ENCODE measurements around the gene CSRNP3.
A peak's percentile ranks its signal among the peaks of the same experiment; 100 is the strongest.

Gene CSRNP3

DNA sequence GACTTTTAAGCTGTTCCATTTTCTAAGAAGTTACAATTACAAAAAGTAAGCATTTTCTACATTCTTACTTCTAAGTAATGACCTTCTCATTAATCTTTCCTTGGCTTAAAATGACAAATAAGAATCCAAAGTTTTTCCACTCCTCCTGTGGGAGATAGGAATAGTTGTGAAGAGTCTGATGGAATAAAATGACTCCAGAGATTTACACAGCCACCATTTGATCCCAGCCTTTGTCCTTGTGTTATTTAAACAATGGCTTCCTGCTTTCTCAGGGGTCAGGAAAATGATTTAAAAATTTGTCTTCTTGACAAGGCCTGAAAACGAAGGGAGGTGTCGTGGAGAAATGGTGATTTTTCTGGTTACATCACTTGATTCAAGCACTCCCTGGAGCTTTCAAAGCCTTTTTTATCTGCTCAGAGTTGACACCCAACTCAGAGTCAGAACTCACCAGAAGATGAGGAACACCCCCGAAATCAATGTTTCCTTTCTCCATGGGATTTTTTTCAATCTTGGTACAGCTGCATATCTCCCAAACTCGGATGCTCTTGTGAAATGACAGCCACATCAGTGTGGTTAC lies 218.0 kb downstream of the CSRNP3 start:
- ChIA-PET POLR2A (ENCODE audit: low non-redundant PET) (interaction anchor here (0.6 kb wide), 1 partner anchor 1811 kb away, joined by 5 read pairs; no protein-coding TSS in a partner anchor), CTCF (interaction anchor here (0.6 to 0.7 kb wide), 2 partner anchors 11 to 19 kb away, joined by 3 to 4 read pairs; no protein-coding TSS in a partner anchor)
- no peak for DNase-seq (ENCODE audit: low spot score)
- H3K27ac ChIP-seq = no peak overlapping the region
- TF ChIP-seq, protein P1, sequence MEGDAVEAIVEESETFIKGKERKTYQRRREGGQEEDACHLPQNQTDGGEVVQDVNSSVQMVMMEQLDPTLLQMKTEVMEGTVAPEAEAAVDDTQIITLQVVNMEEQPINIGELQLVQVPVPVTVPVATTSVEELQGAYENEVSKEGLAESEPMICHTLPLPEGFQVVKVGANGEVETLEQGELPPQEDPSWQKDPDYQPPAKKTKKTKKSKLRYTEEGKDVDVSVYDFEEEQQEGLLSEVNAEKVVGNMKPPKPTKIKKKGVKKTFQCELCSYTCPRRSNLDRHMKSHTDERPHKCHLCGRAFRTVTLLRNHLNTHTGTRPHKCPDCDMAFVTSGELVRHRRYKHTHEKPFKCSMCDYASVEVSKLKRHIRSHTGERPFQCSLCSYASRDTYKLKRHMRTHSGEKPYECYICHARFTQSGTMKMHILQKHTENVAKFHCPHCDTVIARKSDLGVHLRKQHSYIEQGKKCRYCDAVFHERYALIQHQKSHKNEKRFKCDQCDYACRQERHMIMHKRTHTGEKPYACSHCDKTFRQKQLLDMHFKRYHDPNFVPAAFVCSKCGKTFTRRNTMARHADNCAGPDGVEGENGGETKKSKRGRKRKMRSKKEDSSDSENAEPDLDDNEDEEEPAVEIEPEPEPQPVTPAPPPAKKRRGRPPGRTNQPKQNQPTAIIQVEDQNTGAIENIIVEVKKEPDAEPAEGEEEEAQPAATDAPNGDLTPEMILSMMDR (conservative IDR thresholded peaks at IDR 0.05; ENCODE audit: low read depth) = no peak

DNA sequence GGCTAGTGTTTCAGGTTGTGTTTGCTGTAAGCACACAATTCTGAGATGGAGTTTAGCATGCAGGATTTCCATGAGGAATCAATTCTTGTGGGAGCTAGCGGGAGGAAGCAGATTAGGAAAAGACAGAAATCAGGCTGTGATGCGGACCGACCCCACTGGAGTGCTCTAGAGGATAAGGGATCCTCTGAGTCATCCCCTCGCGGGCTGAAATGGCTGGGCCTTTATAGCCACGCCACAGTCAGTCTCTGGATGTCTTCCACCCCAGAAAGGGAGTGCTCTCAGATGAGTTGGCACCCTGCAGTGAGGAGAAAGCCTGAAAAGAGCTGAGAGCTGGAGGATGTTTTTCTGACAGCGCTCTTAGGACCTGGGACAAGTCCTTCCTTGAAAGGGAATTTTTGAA lies 222.1 kb downstream of the CSRNP3 start:
- POLR2A ChIA-PET (ENCODE audit: low non-redundant PET) = no interaction called here
- CTCF ChIA-PET = interaction anchor here (0.5 to 1.8 kb wide), 2 partner anchors 132 to 183 kb away, joined by 3 to 9 read pairs; no protein-coding TSS in a partner anchor
- TF ChIP-seq, protein P1 (conservative IDR thresholded peaks at IDR 0.05; ENCODE audit: low read depth) = no peak
- H3K27ac ChIP-seq = no peak overlapping the region
- no peak for DNase-seq (ENCODE audit: low spot score)

DNA sequence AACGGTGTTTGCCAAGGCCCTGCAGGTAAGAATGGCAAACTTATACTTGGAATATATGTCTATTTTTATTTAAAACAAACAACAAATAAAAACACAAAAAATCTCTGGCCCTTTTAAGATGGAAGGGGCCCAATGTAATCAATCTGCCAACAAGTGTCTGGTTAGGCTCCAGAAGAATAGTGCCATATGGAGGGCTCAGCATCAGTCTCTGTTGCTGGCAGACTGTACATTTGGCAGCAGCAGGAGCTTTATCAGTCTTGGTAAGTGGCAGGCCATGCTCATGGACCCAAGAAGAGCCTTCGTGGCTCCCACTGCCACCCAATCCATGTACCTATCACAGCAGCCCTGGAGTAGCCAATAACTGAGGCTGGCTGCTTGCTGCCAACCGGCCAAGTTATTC lies 223.4 kb downstream of the CSRNP3 start:
- no peak overlapping the region for H3K27ac ChIP-seq
- no peak for DNase-seq (ENCODE audit: low spot score)
- ChIA-PET POLR2A (ENCODE audit: low non-redundant PET) (no interaction called here), CTCF (interaction anchor here (1.8 kb wide), 1 partner anchor 182 kb away, joined by 9 read pairs; no protein-coding TSS in a partner anchor)
- TF ChIP-seq, protein P1 (conservative IDR thresholded peaks at IDR 0.05; ENCODE audit: low read depth) = no peak

DNA sequence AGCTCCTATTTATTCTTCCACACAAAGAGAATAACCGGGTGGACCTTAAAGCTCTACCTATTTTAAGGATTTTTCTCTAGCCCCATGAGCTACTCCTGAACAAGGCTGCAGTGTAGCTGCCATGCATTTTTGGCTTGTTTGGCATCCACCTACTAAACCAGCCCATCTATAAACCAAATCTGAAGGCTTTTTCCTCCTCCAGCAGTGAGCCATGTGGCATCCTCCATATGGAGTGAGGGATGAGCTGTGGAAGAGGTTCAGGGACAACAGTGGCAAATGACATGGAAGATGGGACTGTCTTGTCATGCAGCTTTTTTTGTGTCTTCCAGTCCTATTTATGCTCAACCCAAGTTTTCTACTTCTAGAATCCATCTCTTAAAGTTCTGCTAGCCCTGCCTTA lies 224.3 kb downstream of the CSRNP3 start:
- POLR2A ChIA-PET (ENCODE audit: low non-redundant PET) = no interaction called here
- no peak overlapping the region for H3K27ac ChIP-seq
- DNase-seq (ENCODE audit: low spot score) = no peak
- TF ChIP-seq, protein P1 (conservative IDR thresholded peaks at IDR 0.05; ENCODE audit: low read depth) = no peak
- CTCF ChIA-PET = interaction anchor here (0.7 kb wide), 1 partner anchor 197 kb away, joined by 3 read pairs; no protein-coding TSS in a partner anchor

DNA sequence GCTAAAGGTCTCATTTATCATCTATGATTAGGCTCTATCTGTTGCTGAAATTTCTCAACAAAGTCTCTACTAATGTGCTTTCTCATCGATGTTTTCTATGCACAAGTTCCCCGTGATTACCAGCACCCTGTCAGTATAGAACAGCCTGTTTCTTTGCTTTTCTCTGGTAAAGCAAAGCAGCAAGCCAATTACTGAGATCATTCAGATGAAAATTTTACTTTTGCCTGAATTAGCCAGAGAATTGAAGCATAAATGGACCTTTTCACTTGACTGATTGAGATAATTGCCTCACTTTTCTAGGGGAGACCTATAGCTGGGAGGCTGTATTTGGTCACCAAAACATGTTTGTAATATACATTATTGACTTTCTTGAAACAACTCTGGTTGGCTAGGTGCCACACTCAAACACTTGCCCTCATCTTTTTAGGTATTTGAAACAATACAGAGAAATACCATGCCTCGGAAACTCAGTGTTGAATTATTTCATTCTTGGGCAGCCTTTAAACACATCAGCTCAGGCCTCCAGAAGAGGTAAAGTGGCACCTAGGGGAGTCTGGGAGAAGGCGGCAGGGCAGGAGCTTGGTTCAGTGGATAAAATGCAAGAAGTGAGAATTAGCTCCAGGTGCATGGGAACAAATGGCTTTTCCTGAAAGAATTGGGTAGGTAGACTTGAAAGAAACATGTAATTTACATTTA lies 228.4 kb downstream of the CSRNP3 start:
- DNase-seq (ENCODE audit: low spot score) = no peak
- TF ChIP-seq, protein P1 (conservative IDR thresholded peaks at IDR 0.05; ENCODE audit: low read depth) = no peak
- H3K27ac ChIP-seq = no peak overlapping the region
- CTCF ChIA-PET = no interaction called here
- POLR2A ChIA-PET (ENCODE audit: low non-redundant PET) = no interaction called here

DNA sequence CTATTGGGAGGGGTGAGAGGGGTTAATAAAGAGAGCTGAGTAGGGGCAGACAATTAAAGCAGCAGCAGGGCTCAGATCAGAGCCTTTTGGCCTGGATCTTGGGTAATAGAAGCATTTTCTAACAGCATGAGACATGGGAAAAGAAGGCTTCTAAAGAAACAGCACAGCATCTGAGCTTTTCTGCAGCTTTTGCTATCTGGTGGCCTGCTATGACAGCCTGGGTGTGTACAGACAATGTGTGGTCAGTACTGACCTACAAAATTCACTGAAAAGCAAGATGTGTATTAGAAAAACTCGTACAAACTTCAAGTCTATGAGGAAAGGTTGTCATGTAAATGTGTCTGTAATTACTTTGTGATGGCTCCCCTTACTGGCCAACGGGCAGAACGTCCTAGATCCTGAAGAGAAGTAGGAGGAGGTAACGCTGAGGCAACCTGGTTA lies 229.0 kb downstream of the CSRNP3 start:
- peak; percentile 53 for DNase-seq (ENCODE audit: low spot score)
- ChIA-PET CTCF (interaction anchor here (0.6 kb wide), 1 partner anchor 264 kb away, joined by 3 read pairs; no protein-coding TSS in a partner anchor), POLR2A (ENCODE audit: low non-redundant PET) (no interaction called here)
- H3K27ac ChIP-seq = no peak overlapping the region
- TF ChIP-seq, protein P1 (conservative IDR thresholded peaks at IDR 0.05; ENCODE audit: low read depth) = no peak

Data from RWPE1 (cell line).